Activated T-helper 2 cell treated with anti-CD3 and anti-CD28 coated beads, Interferon-gamma antibody, Interleukin-2, Interleukin-4, amounts not matched to agents 10 μg/mL and 5 μg/mL and 100 μg/mL, durations not matched to agents 14 hours and 24 hours and 36 hours (primary cell): Measurements from ENCODE around the gene MBTPS1. TPM values are rescaled to one million over a fixed set of nuclear protein-coding genes. Genes with fewer than 3 reads are reported as not detected.
"Not testable (repeated sequence)": the region's sequence is repeated elsewhere in the genome, so short reads cannot be mapped to it uniquely, and the experiment has no call there.

Experiments
- DNase-seq: peaks from one replicate; pipeline ENCODE4 v3.0.0; 2021; ENCODE audit warnings: low spot score
- H3K27ac Mint-ChIP-seq: one replicate; pipeline ENCODE4 v1.8.0; 2021; ENCODE audit warnings: mixed read lengths
- H3K27me3 Mint-ChIP-seq: one replicate; pipeline ENCODE4 v1.8.0; 2021; ENCODE audit warnings: low read depth, mixed read lengths
- H3K36me3 Mint-ChIP-seq: one replicate; pipeline ENCODE4 v1.8.0; 2021; ENCODE audit warnings: low read depth, mixed read lengths
- H3K4me1 Mint-ChIP-seq: one replicate; pipeline ENCODE4 v1.8.0; 2021; ENCODE audit warnings: low read depth, mixed read lengths
- H3K4me3 Mint-ChIP-seq: one replicate; pipeline ENCODE4 v1.8.0; 2021; ENCODE audit warnings: low read depth, mild to moderate bottlenecking, moderate library complexity, mixed read lengths
- H3K9me3 Mint-ChIP-seq: one replicate; pipeline ENCODE4 v1.8.0; 2021; ENCODE audit warnings: mixed read lengths
- intact Hi-C: fragments of 100-400 bp; cut with micrococcal nuclease; formaldehyde crosslinking; loops from one replicate; pipeline ENCODE4 v1.15.1; 2023
- total RNA-seq: library from RNA; stranded (reverse); gene quantifications from 2 replicates; pipeline ENCODE4 v1.2.3, GENCODE V29; 2022

The MBTPS1 gene
- total RNA-seq, 1 donor from 2014 or later = 54.5 TPM

GRCh38 chr16:84131117-84131516 is 14.4 kb upstream of the MBTPS1 start:
- Mint-ChIP-seq H3K9me3 (no peaks in the 10 kb centered on the region), H3K4me3 (no peak overlapping the region), H3K27me3 (no peaks in the 10 kb centered on the region), H3K4me1 (peaks cover 7% of the 10 kb centered on the region), H3K27ac (no peak overlapping the region), H3K36me3 (peaks cover 23% of the 10 kb centered on the region)
- intact Hi-C loops = no loop called here
- no peak for DNase-seq

GRCh38 chr16:84124257-84125073 is 7.7 kb upstream of the MBTPS1 start:
- intact Hi-C loops = no loop called here
- Mint-ChIP-seq H3K4me1 (peaks cover 3% of the 10 kb centered on the region), H3K9me3 (no peaks in the 10 kb centered on the region), H3K27ac (no peak overlapping the region), H3K36me3 (peaks cover 14% of the 10 kb centered on the region), H3K27me3 (no peaks in the 10 kb centered on the region), H3K4me3 (no peak overlapping the region)
- DNase-seq = no peak

- H3K27ac Mint-ChIP-seq = no peak overlapping the region
- peaks cover 10% of the 10 kb centered on the region for H3K4me1 Mint-ChIP-seq
- H3K36me3 Mint-ChIP-seq = peaks cover 10% of the 10 kb centered on the region
- H3K27me3 Mint-ChIP-seq = no peaks in the 10 kb centered on the region
- H3K4me3 Mint-ChIP-seq = no peak overlapping the region
- H3K9me3 Mint-ChIP-seq = no peaks in the 10 kb centered on the region
- DNase-seq = no peak
- intact Hi-C loops = no loop called here
Measured at GRCh38 chr16:84121007-84121406, 4.3 kb upstream of the MBTPS1 start.

GRCh38 chr16:84120023-84120422 is 3.3 kb upstream of the MBTPS1 start:
- H3K27me3 Mint-ChIP-seq = no peaks in the 10 kb centered on the region
- intact Hi-C loops = no loop called here
- peaks cover 12% of the 10 kb centered on the region for H3K4me1 Mint-ChIP-seq
- DNase-seq = no peak
- no peak overlapping the region for H3K4me3 Mint-ChIP-seq
- H3K27ac Mint-ChIP-seq = no peak overlapping the region
- H3K9me3 Mint-ChIP-seq = no peaks in the 10 kb centered on the region
- H3K36me3 Mint-ChIP-seq = peaks cover 13% of the 10 kb centered on the region

- intact Hi-C loops = loop anchor here (10.0 kb wide), 1 partner anchor 1435 kb away; no protein-coding TSS in a partner anchor
- DNase-seq = no peak
- peaks cover 12% of the 10 kb centered on the region for H3K4me1 Mint-ChIP-seq
- H3K27me3 Mint-ChIP-seq = no peaks in the 10 kb centered on the region
- H3K4me3 Mint-ChIP-seq = no peak overlapping the region
- no peak overlapping the region for H3K27ac Mint-ChIP-seq
- H3K36me3 Mint-ChIP-seq = peaks cover 13% of the 10 kb centered on the region
- no peaks in the 10 kb centered on the region for H3K9me3 Mint-ChIP-seq
Measured at GRCh38 chr16:84119368-84119767, 2.6 kb upstream of the MBTPS1 start.

- Mint-ChIP-seq H3K4me1 (peaks cover 14% of the 10 kb centered on the region), H3K27ac (peak overlapping the region; percentile 42), H3K36me3 (peaks cover 11% of the 10 kb centered on the region), H3K4me3 (peak overlapping the region; percentile 60)
- DNase-seq, H3K9me3 Mint-ChIP-seq, H3K27me3 Mint-ChIP-seq: not testable (repeated sequence)
- intact Hi-C loops = loop anchor here (10.0 kb wide), 1 partner anchor 1436 kb away; no protein-coding TSS in a partner anchor
Measured at GRCh38 chr16:84118315-84118714, 1.6 kb upstream of the MBTPS1 start.

GRCh38 chr16:84117494-84117843 is 727 bp upstream of the MBTPS1 start:
- Mint-ChIP-seq H3K4me3 (peak overlapping the region; percentile 87), H3K27me3 (no peaks in the 10 kb centered on the region), H3K27ac (peak overlapping the region; percentile 88), H3K4me1 (peaks cover 14% of the 10 kb centered on the region), H3K9me3 (no peaks in the 10 kb centered on the region), H3K36me3 (peaks cover 6% of the 10 kb centered on the region)
- no peak for DNase-seq
- intact Hi-C loops = loop anchor here (1.0 to 10.0 kb wide), 5 partner anchors 19 to 1437 kb away; partner anchors contain the start of gene TAF1C

- H3K27me3 Mint-ChIP-seq = no peaks in the 10 kb centered on the region
- DNase-seq = no peak
- intact Hi-C loops = loop anchor here (1.0 to 10.0 kb wide), 5 partner anchors 17 to 1439 kb away; partner anchors contain the start of gene TAF1C
- peaks cover 4% of the 10 kb centered on the region for H3K36me3 Mint-ChIP-seq
- H3K4me3 Mint-ChIP-seq = peak overlapping the region; percentile 90
- H3K9me3 Mint-ChIP-seq = no peaks in the 10 kb centered on the region
- H3K4me1 Mint-ChIP-seq = peaks cover 14% of the 10 kb centered on the region
- H3K27ac Mint-ChIP-seq = peak overlapping the region; percentile 90
Measured at GRCh38 chr16:84115919-84116719, 623 bp downstream of the MBTPS1 start.

GRCh38 chr16:84111949-84112348 is 4.8 kb downstream of the MBTPS1 start:
- not testable (repeated sequence) for DNase-seq, H3K27ac Mint-ChIP-seq, H3K4me3 Mint-ChIP-seq, H3K9me3 Mint-ChIP-seq, H3K27me3 Mint-ChIP-seq
- Mint-ChIP-seq H3K36me3 (peaks cover 24% of the 10 kb centered on the region), H3K4me1 (peaks cover 19% of the 10 kb centered on the region)
- intact Hi-C loops = loop anchor here (10.0 kb wide), 1 partner anchor 1443 kb away; no protein-coding TSS in a partner anchor

- no peaks in the 10 kb centered on the region for H3K9me3 Mint-ChIP-seq
- no peak overlapping the region for H3K27ac Mint-ChIP-seq
- no peaks in the 10 kb centered on the region for H3K27me3 Mint-ChIP-seq
- DNase-seq = no peak
- H3K4me3 Mint-ChIP-seq = no peak overlapping the region
- H3K36me3 Mint-ChIP-seq = peaks cover 28% of the 10 kb centered on the region
- intact Hi-C loops = loop anchor here (10.0 kb wide), 1 partner anchor 1443 kb away; no protein-coding TSS in a partner anchor
- H3K4me1 Mint-ChIP-seq = peaks cover 19% of the 10 kb centered on the region
Measured at GRCh38 chr16:84111525-84111924, 5.2 kb downstream of the MBTPS1 start.

- Mint-ChIP-seq H3K27me3 (no peaks in the 10 kb centered on the region), H3K27ac (no peak overlapping the region), H3K4me3 (no peak overlapping the region), H3K36me3 (peaks cover 32% of the 10 kb centered on the region), H3K9me3 (no peaks in the 10 kb centered on the region), H3K4me1 (peaks cover 18% of the 10 kb centered on the region)
- no peak for DNase-seq
- intact Hi-C loops = loop anchor here (10.0 kb wide), 1 partner anchor 1444 kb away; no protein-coding TSS in a partner anchor
Measured at GRCh38 chr16:84110527-84110926, 6.2 kb downstream of the MBTPS1 start.

GRCh38 chr16:84109598-84110335 is 7.0 kb downstream of the MBTPS1 start:
- Mint-ChIP-seq H3K4me1 (peaks cover 18% of the 10 kb centered on the region), H3K4me3 (no peak overlapping the region), H3K36me3 (peaks cover 33% of the 10 kb centered on the region), H3K27me3 (no peaks in the 10 kb centered on the region), H3K27ac (no peak overlapping the region), H3K9me3 (no peaks in the 10 kb centered on the region)
- no peak for DNase-seq
- intact Hi-C loops = loop anchor here (10.0 kb wide), 1 partner anchor 1445 kb away; no protein-coding TSS in a partner anchor
